Uterus (tissue), 2 donors: ENCODE measurements around the gene GPR22.

ENCODE experiments used
- POLR2A ChIP-seq, 2 donors: fragments of 450-650 bp; IDR thresholded peaks; one replicate each; pipeline ENCODE4 v1.6.1; 2016; ENCODE audit warnings: antibody characterized with exemption in 2 of 2, mild to moderate bottlenecking in 1 of 2, moderate library complexity in 1 of 2
- TF ChIP-seq, protein P1 (sequence below), 4 experiments: fragments of 200-600 bp in 2 of 4; fragments of 450-650 bp in 2 of 4; sonication (generic) in 2 of 4; IDR thresholded peaks; one replicate each; pipeline ENCODE4 v1.5.1; 2016 to 2019; ENCODE audit warnings: antibody characterized with exemption in 4 of 4, mild to moderate bottlenecking in 2 of 4, moderate library complexity in 1 of 4

- TF ChIP-seq POLR2A (IDR thresholded peaks at IDR 0.05) = no peak
- TF ChIP-seq, protein P1, sequence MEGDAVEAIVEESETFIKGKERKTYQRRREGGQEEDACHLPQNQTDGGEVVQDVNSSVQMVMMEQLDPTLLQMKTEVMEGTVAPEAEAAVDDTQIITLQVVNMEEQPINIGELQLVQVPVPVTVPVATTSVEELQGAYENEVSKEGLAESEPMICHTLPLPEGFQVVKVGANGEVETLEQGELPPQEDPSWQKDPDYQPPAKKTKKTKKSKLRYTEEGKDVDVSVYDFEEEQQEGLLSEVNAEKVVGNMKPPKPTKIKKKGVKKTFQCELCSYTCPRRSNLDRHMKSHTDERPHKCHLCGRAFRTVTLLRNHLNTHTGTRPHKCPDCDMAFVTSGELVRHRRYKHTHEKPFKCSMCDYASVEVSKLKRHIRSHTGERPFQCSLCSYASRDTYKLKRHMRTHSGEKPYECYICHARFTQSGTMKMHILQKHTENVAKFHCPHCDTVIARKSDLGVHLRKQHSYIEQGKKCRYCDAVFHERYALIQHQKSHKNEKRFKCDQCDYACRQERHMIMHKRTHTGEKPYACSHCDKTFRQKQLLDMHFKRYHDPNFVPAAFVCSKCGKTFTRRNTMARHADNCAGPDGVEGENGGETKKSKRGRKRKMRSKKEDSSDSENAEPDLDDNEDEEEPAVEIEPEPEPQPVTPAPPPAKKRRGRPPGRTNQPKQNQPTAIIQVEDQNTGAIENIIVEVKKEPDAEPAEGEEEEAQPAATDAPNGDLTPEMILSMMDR (IDR thresholded peaks at IDR 0.05) = no peak
These were observed 5.1 kb upstream of the GPR22 start for GRCh38 chr7:107464666-107465226.
